WI38 (cell line): ENCODE data around the gene DNAJC5.
"Not testable (repeated sequence)": the region's sequence is repeated elsewhere in the genome, so short reads cannot be mapped to it uniquely, and the experiment has no call there.

ENCODE experiments used
- H3K4me3 ChIP-seq: 2 replicates; pipeline ENCODE4 v1.5.1; 2011; ENCODE audit warnings: low read depth, mild to moderate bottlenecking, control low read depth, low read length
- TF ChIP-seq, protein P1 (sequence below): IDR thresholded peaks from 2 replicates; pipeline ENCODE4 v1.5.1; 2012; ENCODE audit warnings: low read depth, mild to moderate bottlenecking, control low read depth, low read length

Gene DNAJC5

DNA sequence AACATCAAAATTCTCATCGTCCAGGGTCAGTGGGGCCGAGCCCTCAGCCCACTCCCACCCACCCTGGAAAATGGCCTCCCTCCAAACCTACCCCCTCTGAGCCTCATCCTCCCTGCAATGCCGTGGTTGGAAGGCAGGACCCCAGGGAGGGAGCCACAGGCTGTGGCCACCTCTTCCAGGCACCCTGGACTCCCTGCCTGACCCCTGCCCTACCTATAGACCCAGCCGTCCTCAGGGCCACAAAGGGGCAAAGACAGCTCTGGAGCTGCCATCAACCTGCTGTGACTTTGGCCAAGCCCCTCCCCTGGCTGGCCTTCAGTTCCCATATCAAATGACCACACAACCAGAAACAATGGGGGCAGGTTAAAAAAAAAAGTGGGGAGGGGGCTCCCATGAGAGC, 63.5 kb downstream of the DNAJC5 start:
- TF ChIP-seq, protein P1, sequence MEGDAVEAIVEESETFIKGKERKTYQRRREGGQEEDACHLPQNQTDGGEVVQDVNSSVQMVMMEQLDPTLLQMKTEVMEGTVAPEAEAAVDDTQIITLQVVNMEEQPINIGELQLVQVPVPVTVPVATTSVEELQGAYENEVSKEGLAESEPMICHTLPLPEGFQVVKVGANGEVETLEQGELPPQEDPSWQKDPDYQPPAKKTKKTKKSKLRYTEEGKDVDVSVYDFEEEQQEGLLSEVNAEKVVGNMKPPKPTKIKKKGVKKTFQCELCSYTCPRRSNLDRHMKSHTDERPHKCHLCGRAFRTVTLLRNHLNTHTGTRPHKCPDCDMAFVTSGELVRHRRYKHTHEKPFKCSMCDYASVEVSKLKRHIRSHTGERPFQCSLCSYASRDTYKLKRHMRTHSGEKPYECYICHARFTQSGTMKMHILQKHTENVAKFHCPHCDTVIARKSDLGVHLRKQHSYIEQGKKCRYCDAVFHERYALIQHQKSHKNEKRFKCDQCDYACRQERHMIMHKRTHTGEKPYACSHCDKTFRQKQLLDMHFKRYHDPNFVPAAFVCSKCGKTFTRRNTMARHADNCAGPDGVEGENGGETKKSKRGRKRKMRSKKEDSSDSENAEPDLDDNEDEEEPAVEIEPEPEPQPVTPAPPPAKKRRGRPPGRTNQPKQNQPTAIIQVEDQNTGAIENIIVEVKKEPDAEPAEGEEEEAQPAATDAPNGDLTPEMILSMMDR: no peak
- H3K4me3 ChIP-seq: no peak overlapping the region

DNA sequence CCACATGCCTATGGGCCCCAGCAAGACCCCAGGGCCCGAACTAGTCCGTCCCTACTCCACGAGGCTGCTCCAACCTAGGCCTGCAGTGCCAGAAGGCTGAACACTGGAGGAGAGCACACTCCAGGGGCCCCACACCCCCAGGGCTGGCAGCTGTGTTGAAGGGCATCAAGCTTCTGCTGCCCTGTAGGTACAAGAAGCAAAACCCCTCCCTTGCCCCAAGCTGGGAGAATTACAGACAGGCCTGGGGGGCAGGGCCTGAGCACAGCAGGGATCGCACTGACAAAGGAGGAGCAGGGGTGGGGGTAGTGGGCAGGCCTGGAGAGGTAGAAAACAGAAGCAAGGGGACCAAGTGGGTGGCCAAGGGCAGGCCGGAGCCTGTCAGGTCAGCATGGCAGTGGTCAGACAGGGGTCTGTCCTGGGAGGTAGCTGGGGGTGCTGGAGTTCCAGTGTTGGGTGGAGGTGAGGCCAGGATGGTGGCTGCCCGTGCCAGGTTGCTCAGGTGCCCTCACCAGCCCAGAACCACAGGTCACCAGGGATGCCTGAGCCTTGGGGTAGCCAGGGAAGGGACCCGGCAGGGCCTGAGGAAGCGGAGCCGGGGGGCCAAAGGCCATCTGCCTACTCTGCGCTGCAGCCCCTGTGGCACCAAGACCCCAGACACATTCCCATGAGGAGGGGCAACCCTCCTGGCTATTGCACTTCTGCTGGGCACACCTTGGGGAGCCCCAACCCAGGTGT, 64.2 kb downstream of the DNAJC5 start:
- TF ChIP-seq, protein P1: no peak
- H3K4me3 ChIP-seq: no peak overlapping the region

DNA sequence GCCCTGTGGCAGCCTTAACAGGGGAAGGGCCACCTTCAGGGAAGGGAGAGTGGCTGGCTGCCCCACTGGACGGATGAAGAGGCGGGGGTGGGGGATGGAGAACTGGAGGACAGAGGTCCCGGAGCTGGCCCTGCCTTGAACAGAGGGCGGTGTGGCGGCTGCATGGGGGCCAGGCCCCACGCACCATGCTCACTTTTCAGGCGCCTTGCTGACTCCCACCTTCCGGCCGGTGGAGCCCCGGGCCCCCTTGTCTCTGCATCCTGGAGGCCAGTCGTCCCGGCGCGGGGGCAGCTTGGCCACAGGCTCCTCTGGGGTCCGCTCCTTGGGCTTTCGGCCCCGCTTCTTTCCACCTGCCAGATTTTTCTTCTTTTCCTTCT, 64.8 kb downstream of the DNAJC5 start:
- no peak overlapping the region for H3K4me3 ChIP-seq
- TF ChIP-seq, protein P1: no peak

DNA sequence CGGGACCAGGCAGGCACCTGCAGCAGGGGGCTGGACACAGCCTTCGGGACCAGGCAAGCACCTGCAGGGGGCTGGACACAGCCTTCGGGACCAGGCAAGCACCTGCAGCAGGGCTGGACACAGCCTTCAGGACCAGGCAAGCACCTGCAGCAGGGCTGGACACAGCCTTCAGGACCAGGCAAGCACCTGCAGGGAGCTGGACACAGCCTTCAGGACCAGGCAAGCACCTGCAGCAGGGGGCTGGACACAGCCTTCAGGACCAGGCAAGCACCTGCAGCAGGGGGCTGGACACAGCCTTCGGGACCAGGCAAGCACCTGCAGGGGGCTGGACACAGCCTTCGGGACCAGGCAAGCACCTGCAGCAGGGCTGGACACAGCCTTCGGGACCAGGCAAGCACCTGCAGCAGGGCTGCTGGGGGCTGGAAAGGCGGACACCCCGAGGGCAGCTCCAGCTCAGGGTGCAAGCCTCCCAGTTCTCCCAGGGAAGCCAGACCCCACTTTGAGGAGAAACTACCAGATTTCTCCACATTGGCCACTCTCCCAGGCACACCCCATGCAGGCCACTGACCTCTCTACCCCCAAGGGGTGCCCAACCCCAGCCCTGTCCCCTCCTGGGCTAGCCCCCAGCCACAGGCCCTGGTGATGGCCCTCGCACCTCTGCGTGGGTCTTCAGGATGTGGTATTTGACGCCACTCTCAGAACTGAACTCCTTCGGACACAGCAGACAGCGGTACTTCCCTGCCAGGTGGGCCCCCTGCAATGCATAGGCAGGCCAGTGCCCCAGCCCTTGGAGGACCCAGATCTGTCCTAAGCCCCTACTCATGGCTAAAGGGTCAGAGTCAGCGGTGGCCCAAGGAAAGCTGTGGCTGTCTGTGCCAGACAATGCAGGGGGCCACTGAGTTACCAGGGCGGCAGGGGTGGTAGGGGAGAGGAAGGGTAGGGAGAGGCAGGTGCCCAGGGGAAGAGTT, 66.0 kb downstream of the DNAJC5 start:
- not testable (repeated sequence) for H3K4me3 ChIP-seq

DNA sequence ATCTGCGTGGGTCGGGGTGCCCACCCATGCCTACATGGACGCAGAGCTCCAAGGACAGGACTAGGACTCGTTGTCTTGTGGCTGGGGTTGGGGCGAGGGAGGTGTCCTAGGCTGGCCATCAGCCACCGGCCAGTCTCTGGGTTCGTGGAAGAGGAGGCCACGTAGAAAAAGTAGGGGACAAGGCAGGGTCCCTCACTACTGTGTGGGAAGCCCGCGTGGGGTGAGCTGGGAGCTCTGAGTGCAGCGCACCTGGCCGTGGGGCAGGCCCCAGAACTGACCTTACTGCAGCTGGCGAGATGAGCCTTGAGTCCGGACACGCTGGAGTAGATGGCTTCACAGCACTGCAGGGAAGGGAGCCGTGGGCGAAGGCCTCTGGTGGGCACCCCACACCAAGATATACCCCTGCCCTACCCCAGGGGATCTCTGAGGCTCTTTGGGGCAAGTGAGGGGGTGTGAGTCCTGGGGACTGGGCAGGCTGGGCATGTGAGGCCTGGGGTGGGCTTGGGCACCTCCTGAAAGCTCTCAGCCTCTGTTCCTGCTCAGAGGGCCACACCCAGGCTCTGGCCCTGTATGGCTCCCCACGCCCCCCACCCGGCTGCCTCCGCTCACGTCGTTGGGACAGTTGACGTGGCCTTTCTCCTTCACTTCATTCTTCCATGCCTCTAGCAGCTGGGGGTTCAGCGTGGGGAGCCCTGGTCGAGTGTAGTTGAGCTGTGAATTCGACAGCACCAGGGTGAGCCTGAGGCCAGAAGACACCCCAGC, 66.9 kb downstream of the DNAJC5 start:
- no peak overlapping the region for H3K4me3 ChIP-seq
- TF ChIP-seq, protein P1: no peak

DNA sequence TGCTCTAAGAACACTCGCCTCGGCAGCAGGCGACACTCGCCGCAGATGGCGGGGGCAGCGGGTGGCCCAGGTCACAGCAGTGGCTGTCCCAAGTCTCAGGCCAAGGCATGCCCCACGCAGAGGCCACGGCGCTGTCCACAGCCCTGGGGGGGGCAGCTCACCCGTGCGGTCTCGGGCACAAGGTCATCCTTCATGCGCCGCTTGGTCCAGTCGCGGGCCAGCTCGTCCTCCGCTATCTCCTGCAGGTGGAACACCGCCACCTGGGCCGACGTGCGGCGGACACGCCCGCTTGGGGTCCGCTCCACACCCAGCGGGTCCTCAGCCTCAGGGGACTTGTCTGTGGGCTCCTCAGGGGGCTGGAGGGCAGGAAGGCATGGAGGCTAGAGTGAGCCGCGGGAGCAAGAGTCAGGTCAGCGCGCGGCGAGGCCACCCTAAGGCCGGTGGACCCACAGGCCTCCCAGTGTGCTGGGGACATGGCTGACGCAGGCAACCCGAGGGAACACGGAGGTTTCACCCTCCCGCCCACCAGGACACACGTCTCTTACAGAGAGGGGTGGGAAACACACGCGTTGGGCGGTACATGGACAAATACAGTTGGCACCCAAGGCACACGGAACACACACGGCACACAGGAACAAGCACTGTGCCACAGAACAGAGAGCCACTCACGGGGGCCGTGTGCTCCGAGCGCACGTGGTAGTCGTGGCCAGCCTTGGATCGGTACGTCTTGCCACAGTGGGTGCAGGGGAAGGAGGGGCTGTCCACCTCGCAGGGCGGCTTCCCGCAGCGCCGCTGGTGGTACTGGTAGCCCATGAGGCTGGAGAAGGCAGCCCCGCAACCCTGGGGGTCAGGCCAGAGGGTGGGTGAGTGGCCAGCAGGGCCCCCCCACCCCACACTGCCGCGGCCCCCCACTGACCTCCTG, 67.8 kb downstream of the DNAJC5 start:
- TF ChIP-seq, protein P1: no peak
- no peak overlapping the region for H3K4me3 ChIP-seq

DNA sequence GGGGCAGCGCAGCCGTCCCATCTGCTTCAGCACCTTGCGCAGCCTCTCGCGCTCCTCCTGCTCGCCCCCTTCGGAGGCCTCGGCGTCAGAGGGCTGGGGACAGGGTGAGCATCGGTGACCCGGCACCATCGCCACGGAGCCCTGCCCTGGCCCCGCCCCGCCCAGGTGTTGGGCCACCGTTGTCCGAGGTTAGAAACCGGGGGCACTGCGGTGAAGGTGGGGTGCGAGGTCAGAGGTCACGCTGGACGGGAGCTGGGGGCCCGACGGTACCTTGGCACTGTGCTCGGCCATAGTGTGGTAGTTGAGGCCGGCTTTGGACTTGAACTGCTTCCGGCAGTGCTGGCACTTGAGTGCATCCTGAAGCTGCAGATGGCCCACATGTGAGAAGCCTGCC, 68.4 kb downstream of the DNAJC5 start:
- TF ChIP-seq, protein P1: no peak
- no peak overlapping the region for H3K4me3 ChIP-seq
